Measurements from ENCODE around the gene EFS.
"Not testable (repeated sequence)": the region's sequence is repeated elsewhere in the genome, so short reads cannot be mapped to it uniquely, and the experiment has no call there.

EFS gene

GRCh38 chr14:23402296-23403138, 37.5 kb upstream of the EFS start:
- Histone ChIP-seq H3K27me3 (ENCODE audit: insufficient read depth, low read length, poor library complexity) (no peaks in the 10 kb centered on the region), H3K23ac (ENCODE audit: low read length) (no peak overlapping the region), H3K4me2 (ENCODE audit: low read length) (no peak overlapping the region), H3K79me2 (ENCODE audit: control insufficient read depth, insufficient read depth, low read length) (no peaks in the 10 kb centered on the region), H3K36me3 (ENCODE audit: control insufficient read depth, insufficient read depth, low read length) (no peaks in the 10 kb centered on the region), H3K4me1 (ENCODE audit: control insufficient read depth, low read depth, low read length) (no peaks in the 10 kb centered on the region), H3K9ac (ENCODE audit: low read length) (no peak overlapping the region), H2BK120ac (ENCODE audit: low read depth, low read length) (no peak overlapping the region), H2BK5ac (ENCODE audit: low read length) (no peak overlapping the region), H3K18ac (ENCODE audit: low read length) (no peak overlapping the region), H3K4ac (ENCODE audit: low read depth, low read length) (no peak overlapping the region), H2AK5ac (ENCODE audit: low read length) (no peak overlapping the region), H3K27ac (ENCODE audit: low read depth, low read length) (no peak overlapping the region), H3K56ac (ENCODE audit: low read length) (no peak overlapping the region), H3K4me3 (ENCODE audit: low read length) (no peak overlapping the region), H4K8ac (ENCODE audit: low read depth, low read length) (no peak overlapping the region), H2BK15ac (replicated peaks; ENCODE audit: low read depth) (no peak overlapping the region), H3K79me1 (ENCODE audit: low read length) (no peaks in the 10 kb centered on the region), H4K5ac (ENCODE audit: low read length) (no peak overlapping the region)
- DNase-seq: no peak
- no CpG with 5 or more reads among the region's 25 CpGs for whole genome bisulfite sequencing (ENCODE audit: extremely low coverage, insufficient coverage, low lambda C conversion rate)

- no peaks in the 10 kb centered on the region for H3K79me2 ChIP-seq (ENCODE audit: control insufficient read depth, insufficient read depth, low read length)
- H3K4me3 ChIP-seq (ENCODE audit: low read length): no peak overlapping the region
- H3K27ac ChIP-seq (ENCODE audit: low read depth, low read length): no peak overlapping the region
- no peak overlapping the region for H2BK15ac ChIP-seq (replicated peaks; ENCODE audit: low read depth)
- H4K5ac ChIP-seq (ENCODE audit: low read length): no peak overlapping the region
- H3K9ac ChIP-seq (ENCODE audit: low read length): no peak overlapping the region
- no peak overlapping the region for H3K4ac ChIP-seq (ENCODE audit: low read depth, low read length)
- H2BK5ac ChIP-seq (ENCODE audit: low read length): no peak overlapping the region
- H4K8ac ChIP-seq (ENCODE audit: low read depth, low read length): no peak overlapping the region
- H3K79me1 ChIP-seq (ENCODE audit: low read length): no peaks in the 10 kb centered on the region
- no peak overlapping the region for H3K56ac ChIP-seq (ENCODE audit: low read length)
- H3K4me2 ChIP-seq (ENCODE audit: low read length): no peak overlapping the region
- H3K23ac ChIP-seq (ENCODE audit: low read length): no peak overlapping the region
- H3K27me3 ChIP-seq (ENCODE audit: insufficient read depth, low read length, poor library complexity): no peaks in the 10 kb centered on the region
- H2AK5ac ChIP-seq (ENCODE audit: low read length): no peak overlapping the region
- no peak overlapping the region for H3K18ac ChIP-seq (ENCODE audit: low read length)
- DNase-seq: no peak
- H3K36me3 ChIP-seq (ENCODE audit: control insufficient read depth, insufficient read depth, low read length): no peaks in the 10 kb centered on the region
- H2BK120ac ChIP-seq (ENCODE audit: low read depth, low read length): no peak overlapping the region
- H3K4me1 ChIP-seq (ENCODE audit: control insufficient read depth, low read depth, low read length): no peaks in the 10 kb centered on the region
- WGBS (ENCODE audit: extremely low coverage, insufficient coverage, low lambda C conversion rate): no CpG with 5 or more reads among the region's 4 CpGs
These were observed 36.3 kb upstream of the EFS start for GRCh38 chr14:23401291-23401690.

GRCh38 chr14:23400496-23401149, 35.7 kb upstream of the EFS start:
- not testable (repeated sequence) for H3K18ac ChIP-seq (ENCODE audit: low read length); H3K4me3 ChIP-seq (ENCODE audit: low read length); H2BK15ac ChIP-seq (replicated peaks; ENCODE audit: low read depth); H2BK120ac ChIP-seq (ENCODE audit: low read depth, low read length); DNase-seq; H3K4me1 ChIP-seq (ENCODE audit: control insufficient read depth, low read depth, low read length); H3K27ac ChIP-seq (ENCODE audit: low read depth, low read length); H3K23ac ChIP-seq (ENCODE audit: low read length); H3K4ac ChIP-seq (ENCODE audit: low read depth, low read length); H4K5ac ChIP-seq (ENCODE audit: low read length); H3K4me2 ChIP-seq (ENCODE audit: low read length); H4K8ac ChIP-seq (ENCODE audit: low read depth, low read length); H2AK5ac ChIP-seq (ENCODE audit: low read length); H2BK5ac ChIP-seq (ENCODE audit: low read length); H3K36me3 ChIP-seq (ENCODE audit: control insufficient read depth, insufficient read depth, low read length); H3K56ac ChIP-seq (ENCODE audit: low read length); H3K27me3 ChIP-seq (ENCODE audit: insufficient read depth, low read length, poor library complexity); H3K79me2 ChIP-seq (ENCODE audit: control insufficient read depth, insufficient read depth, low read length); H3K9ac ChIP-seq (ENCODE audit: low read length); H3K79me1 ChIP-seq (ENCODE audit: low read length)
- WGBS (ENCODE audit: extremely low coverage, insufficient coverage, low lambda C conversion rate): no CpG with 5 or more reads among the region's 16 CpGs

- H3K79me2 ChIP-seq (ENCODE audit: control insufficient read depth, insufficient read depth, low read length): no peaks in the 10 kb centered on the region
- no peak overlapping the region for H2BK120ac ChIP-seq (ENCODE audit: low read depth, low read length)
- no peak overlapping the region for H3K27ac ChIP-seq (ENCODE audit: low read depth, low read length)
These were observed 34.6 kb upstream of the EFS start for GRCh38 chr14:23399591-23399990.

GRCh38 chr14:23399136-23399535, 34.2 kb upstream of the EFS start:
- Histone ChIP-seq H3K9ac (ENCODE audit: low read length) (no peak overlapping the region), H2BK15ac (replicated peaks; ENCODE audit: low read depth) (no peak overlapping the region), H3K4me3 (ENCODE audit: low read length) (no peak overlapping the region)

More at GRCh38 chr14:23399591-23399990, 34.6 kb upstream of the EFS start:
- no peak overlapping the region for H2BK5ac ChIP-seq (ENCODE audit: low read length)
- H3K56ac ChIP-seq (ENCODE audit: low read length): no peak overlapping the region
- no peak overlapping the region for H3K4ac ChIP-seq (ENCODE audit: low read depth, low read length)
- no peaks in the 10 kb centered on the region for H3K36me3 ChIP-seq (ENCODE audit: control insufficient read depth, insufficient read depth, low read length)
- H3K23ac ChIP-seq (ENCODE audit: low read length): no peak overlapping the region
- H2BK15ac ChIP-seq (replicated peaks; ENCODE audit: low read depth): no peak overlapping the region
- no peak overlapping the region for H4K5ac ChIP-seq (ENCODE audit: low read length)
- H4K8ac ChIP-seq (ENCODE audit: low read depth, low read length): no peak overlapping the region
- no peak for DNase-seq
- H3K18ac ChIP-seq (ENCODE audit: low read length): no peak overlapping the region
- no peak overlapping the region for H2AK5ac ChIP-seq (ENCODE audit: low read length)
- H3K4me1 ChIP-seq (ENCODE audit: control insufficient read depth, low read depth, low read length): no peaks in the 10 kb centered on the region
- no peak overlapping the region for H3K4me2 ChIP-seq (ENCODE audit: low read length)
- H3K9ac ChIP-seq (ENCODE audit: low read length): no peak overlapping the region
- H3K4me3 ChIP-seq (ENCODE audit: low read length): no peak overlapping the region
- no peaks in the 10 kb centered on the region for H3K27me3 ChIP-seq (ENCODE audit: insufficient read depth, low read length, poor library complexity)
- H3K79me1 ChIP-seq (ENCODE audit: low read length): no peaks in the 10 kb centered on the region
- WGBS (ENCODE audit: extremely low coverage, insufficient coverage, low lambda C conversion rate): no CpG with 5 or more reads among the region's 6 CpGs

More at GRCh38 chr14:23399136-23399535, 34.2 kb upstream of the EFS start:
- no peak overlapping the region for H2AK5ac ChIP-seq (ENCODE audit: low read length)
- H3K79me2 ChIP-seq (ENCODE audit: control insufficient read depth, insufficient read depth, low read length): no peaks in the 10 kb centered on the region
- H3K4me1 ChIP-seq (ENCODE audit: control insufficient read depth, low read depth, low read length): no peaks in the 10 kb centered on the region
- no peak overlapping the region for H2BK120ac ChIP-seq (ENCODE audit: low read depth, low read length)
- no peak overlapping the region for H4K8ac ChIP-seq (ENCODE audit: low read depth, low read length)
- WGBS (ENCODE audit: extremely low coverage, insufficient coverage, low lambda C conversion rate): no CpG with 5 or more reads among the region's 3 CpGs
- no peak overlapping the region for H2BK5ac ChIP-seq (ENCODE audit: low read length)
- H3K36me3 ChIP-seq (ENCODE audit: control insufficient read depth, insufficient read depth, low read length): no peaks in the 10 kb centered on the region
- H3K4me2 ChIP-seq (ENCODE audit: low read length): no peak overlapping the region
- H3K18ac ChIP-seq (ENCODE audit: low read length): no peak overlapping the region
- H3K27ac ChIP-seq (ENCODE audit: low read depth, low read length): no peak overlapping the region
- H4K5ac ChIP-seq (ENCODE audit: low read length): no peak overlapping the region
- no peak overlapping the region for H3K56ac ChIP-seq (ENCODE audit: low read length)
- no peaks in the 10 kb centered on the region for H3K79me1 ChIP-seq (ENCODE audit: low read length)
- no peaks in the 10 kb centered on the region for H3K27me3 ChIP-seq (ENCODE audit: insufficient read depth, low read length, poor library complexity)
- H3K23ac ChIP-seq (ENCODE audit: low read length): no peak overlapping the region
- H3K4ac ChIP-seq (ENCODE audit: low read depth, low read length): no peak overlapping the region
- no peak for DNase-seq
